GM12891 (cell line): ENCODE results near the gene ZNF618.

ENCODE experiments used
- POLR2A ChIP-seq: IDR thresholded peaks from 2 replicates; pipeline ENCODE4 v1.6.1; 2011; ENCODE audit warnings: low read depth, low read length, control low read depth
- POLR2AphosphoS5 ChIP-seq: IDR thresholded peaks from 2 replicates; pipeline ENCODE4 v1.6.1; 2011; ENCODE audit warnings: low read depth, low read length, control low read depth
- POU2F2 ChIP-seq: IDR thresholded peaks from 2 replicates; pipeline ENCODE4 v1.6.1; 2011; ENCODE audit warnings: low read depth, mild to moderate bottlenecking, control low read depth, low read length, moderate library complexity
- TAF1 ChIP-seq: IDR thresholded peaks from 2 replicates; pipeline ENCODE4 v1.6.1; 2011; ENCODE audit warnings: low read depth, low read length, control low read depth

GRCh38 chr9:114057161-114057885 is 181.2 kb downstream of the ZNF618 start:
- TF ChIP-seq POLR2A (no peak), TAF1 (no peak), POU2F2 (no peak), POLR2AphosphoS5 (no peak)
